NCI-H1105 treated with DMSO at 0.1 percent for 48 hours (cell line): Measurements from ENCODE around the gene TSPEAR.

Source experiments
- DNase-seq: peaks from one replicate; lab custom pipeline; 2025; lab: John Stamatoyannopoulos, UW

Gene TSPEAR

DNA sequence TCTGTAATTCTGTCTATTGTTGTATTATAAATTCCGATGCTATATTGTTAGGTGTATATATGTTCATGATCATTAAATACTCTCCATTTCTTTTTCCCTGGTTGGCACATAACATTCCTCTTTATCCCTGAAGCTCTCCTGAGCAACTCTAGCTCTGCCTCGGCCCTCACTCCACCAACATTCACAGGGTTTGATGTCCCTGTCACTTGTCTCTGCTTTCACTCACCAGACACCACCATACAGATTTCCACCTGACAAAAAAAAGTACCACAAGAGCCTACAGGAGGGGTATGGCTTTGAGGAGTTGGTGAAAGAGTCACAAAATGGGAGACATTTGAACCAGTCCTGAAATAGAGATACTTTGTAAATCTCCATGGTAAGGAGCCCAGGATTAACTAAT lies 8.8 kb upstream of the TSPEAR start:
- DNase-seq = no peak

DNA sequence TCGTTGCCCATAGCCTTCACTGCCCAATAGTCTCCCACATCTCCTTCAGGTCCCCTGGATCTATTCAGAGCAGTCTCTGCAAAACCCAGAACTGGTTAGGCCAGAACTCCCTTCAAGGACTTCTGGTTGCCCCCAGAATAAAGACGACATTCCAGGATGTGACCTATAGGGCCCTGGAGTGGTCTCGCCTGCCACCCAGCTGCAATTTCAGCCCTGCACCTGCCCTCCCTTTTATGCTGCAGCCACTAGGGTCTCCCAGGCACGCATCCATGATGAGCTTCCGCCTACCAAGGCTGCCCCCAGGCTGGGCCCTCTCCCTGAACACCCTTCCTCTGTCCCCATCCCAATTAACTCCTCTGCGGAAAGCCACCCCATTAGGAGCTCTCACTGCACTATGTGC lies 7.2 kb upstream of the TSPEAR start:
- DNase-seq = no peak

DNA sequence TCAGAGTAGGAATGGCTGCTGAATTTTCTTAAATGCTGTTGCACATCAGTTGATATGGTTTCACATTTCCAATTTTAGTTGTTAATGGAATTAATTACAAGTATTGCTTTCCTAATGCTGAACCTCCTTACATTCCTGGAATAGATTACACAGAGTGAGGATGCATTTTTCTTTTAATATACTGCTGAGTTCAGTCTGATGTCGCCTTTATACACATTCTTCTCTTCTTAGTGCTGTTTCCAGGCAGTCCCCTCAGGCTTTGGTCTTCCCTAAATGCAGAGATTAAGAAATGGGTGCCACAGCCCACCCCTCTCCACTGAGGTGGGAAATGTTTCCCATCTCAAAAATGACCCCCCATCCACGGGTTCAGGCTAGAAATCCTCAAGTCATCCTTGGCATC lies 6.7 kb upstream of the TSPEAR start:
- no peak for DNase-seq

DNA sequence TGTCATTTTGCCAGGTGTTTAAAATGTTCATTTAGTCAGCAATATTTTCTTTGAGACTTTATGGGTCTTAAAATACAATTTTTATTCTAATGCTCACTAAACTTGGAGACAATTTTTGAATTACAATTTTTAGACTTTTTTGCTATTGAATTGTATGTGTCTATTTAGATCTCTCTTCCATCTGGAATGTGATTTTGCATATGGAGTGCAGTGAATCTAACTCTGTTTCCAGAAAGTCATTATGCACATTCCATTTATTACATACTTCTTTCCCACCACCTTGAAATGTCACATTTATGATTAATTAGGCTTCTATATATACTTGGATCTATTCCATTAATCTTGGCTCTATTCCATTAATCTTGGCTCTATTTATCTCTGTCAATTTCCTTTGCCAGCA lies 5.6 kb upstream of the TSPEAR start:
- DNase-seq = no peak

DNA sequence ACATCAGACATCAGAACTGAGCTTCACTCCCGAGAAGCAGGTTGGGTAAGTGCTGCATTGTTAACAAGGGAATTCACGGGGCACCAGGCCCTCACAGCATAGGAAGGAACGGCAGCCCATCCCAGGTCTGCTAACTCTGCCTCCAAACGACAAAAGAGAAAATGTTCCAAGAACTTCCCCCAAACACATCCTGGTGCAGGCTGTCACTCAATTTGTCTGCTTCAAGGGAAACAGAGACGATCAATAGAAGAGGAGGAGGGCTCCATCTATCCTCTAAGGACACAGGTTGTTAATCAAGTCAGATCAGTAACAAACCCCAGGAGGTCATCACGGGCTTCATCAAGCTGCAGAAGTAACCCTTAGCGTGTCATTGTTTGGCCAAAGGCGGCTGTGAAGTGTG lies 3.5 kb upstream of the TSPEAR start:
- DNase-seq = no peak

DNA sequence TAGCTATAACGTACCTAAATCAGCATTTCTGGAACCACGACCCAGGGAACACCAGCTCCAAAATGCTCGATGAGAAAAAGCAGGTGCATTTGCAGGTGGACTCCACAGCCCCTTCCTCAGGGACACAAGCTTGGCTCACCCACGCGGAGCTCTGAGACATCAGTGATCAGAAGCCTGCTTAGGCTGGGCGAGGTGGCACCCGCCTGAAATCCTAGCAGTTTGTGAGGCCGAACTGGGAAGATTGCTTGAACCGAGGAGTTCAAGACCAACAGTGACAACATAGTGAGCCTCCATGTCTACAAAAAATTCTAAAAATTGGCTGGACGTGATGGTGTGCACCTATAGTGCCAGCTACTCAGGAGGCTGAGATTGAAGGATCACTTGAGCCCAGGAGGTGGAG lies 2.5 kb upstream of the TSPEAR start:
- no peak for DNase-seq

DNA sequence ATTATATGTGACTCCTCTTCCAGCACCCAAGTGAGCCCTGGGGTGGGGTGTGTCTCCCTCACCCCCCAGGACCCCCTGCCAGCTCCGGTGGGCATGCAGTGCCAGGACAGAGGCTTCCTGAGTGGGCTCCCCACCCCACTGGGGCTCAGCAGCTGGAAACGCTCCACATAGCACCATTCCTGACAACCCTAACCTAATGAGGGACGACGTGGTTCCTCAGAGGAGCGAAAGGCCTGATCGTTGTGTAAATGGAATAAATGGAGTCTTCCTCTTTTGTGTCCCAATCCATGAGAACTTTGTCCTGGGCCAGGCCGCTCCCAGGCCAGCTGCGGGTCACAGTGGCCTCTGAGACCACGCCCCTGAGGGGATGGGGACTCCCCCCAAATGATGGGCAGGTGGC lies 1.8 kb upstream of the TSPEAR start:
- DNase-seq = no peak

DNA sequence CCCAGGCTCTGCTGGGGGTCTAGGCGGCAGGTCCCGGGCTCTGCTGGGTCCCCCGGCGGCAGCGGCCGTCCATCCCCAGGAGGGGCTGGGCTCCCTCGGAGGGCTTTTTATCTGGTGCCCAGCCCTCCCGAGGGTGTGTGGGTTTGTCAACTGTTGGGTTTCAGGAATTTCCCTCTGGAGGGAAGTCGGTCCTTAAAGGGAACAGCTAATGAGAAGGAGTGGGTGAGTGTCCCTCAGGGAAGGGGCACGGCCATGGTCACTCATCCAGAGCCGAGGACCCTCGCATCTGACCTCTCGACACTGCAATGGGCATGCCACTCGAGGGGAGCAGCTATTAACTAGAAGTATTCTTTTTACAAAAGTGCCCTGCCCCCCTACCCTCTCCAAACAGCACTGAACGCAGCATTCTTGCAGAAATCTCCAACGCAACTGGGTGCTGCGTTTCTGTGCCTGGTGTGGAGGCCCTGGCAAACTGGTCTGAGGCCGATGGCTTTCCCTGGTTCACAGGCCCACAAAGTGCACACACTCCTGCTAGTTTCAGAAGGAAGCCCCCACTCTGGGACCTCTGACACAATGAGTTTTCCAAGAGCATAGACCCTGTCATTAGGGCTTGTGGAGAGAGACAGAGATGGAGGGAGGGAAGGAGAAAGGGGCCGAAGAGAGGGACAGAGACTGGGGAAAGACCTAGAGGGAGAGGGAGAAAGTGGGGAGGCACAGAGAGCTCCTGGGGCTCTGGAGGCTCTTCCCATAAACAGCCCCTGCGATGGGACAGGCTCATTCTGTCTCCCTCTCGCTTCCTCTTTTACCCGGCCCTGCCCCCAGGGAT lies 1.0 kb upstream of the TSPEAR start:
- DNase-seq = no peak

DNA sequence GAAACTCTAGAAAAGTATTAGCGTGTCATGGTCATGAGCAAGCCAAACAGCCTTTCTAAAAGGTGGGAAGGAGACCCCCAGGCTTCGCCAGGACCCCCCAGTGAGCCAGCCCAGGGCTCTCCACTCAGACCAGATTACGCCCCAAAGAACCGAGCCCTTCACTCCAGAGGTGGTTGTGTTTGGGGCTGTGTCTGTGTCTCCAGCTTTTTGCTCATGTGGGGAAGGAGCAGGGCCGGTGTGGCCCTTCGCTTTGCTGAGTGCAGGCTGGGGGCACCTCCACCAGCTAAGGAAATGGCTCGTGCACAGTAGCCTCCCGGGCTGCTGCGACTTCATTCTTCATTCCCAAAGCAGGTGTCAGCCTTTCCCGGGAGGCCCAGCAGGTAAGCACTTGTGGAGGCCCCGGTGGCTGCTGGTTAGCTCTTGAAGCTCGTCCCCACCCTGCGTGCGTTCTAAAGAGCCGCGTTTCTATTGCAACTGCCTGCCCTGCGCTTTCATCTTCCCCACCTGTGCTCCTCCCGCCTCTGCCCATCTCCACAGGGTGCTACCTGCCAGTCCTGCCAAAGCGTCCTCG lies 531 bp downstream of the TSPEAR start:
- peak; percentile 93 for DNase-seq

DNA sequence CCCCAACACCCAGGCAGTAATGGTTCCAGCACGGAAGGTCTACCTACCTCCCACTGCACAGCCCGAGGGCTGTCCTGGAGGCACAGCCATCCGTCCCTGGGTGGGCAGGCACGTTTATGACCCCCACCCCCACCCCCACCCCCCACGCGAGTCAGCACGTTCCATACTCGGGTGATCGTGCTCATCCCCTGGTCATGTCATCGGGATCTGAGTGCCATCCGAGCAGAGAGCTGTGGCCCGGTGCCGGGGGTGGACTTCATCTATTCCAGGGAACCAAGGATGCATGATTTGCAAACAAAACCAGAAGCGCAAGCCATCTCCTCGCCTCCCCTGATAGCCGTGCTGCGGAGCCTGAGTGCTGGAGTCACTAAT lies 1.1 kb downstream of the TSPEAR start:
- DNase-seq = peak; percentile 40

DNA sequence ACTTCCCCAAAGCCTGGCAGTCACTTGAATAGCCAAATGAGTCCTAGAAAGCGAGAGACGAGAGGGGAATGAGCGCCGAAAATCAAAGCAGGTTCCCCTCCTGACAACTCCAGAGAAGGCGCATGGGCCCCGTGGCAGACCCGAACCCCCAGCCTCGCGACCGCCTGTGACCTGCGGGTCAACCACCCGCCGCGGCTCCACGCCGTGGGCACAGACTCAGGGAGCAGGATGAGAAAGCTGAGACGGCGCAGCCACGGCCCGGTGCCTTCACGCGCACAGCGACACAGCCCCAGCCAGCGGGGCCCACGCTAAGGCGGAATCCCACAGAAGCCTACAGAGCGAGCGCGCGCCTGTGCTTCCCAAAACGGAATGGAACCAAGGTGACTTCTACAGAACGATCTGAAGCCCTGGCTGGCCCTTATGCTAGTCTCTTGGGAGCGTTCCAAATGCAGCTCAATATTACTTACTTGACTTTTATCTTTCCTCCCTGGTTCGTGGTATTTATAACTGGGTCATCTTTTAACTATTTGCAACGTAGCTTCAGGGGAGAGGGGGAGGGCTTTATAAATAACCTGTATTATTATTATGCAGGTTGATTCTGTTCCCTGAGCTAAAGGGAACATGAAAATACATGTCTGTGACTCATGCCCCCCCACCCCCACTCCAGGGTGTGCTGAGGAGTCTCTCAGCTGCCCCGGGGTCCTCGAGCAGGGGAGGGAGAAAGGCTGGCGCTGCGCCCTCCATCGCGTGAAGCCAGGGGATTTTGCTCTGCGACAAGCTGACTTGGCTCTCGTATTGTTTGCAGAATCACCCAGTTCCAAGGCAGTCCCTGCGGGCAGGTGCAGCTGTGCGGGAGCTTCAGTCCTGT lies 1.7 kb downstream of the TSPEAR start:
- peak; percentile 90 for DNase-seq

DNA sequence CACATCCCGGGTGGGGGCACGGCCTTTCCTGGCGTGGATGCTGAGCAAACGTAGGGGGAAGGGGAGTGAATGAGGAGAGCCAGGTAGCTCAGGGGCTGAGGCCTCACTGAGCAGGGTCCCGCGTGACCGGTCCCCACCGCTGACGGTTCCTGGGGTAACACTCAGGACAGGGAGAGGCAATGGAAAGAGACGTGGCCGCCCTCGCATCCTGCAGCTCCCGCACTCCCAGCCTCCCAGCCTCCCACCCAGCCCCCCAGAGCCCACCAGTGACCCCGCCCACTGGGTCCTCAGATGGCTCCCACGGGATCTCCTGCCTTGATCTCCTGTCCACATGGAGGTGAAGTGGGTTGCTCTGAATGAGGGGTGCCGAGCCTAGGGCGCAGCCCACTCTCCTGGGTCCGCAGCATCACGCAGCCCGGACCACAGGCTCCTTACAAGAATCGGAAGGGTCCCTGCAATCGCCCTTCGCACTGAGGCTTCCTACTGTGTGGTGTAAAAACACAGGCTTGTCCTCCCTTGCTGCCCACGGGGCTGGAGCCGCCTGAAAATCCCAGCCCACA lies 2.4 kb downstream of the TSPEAR start:
- no peak for DNase-seq

DNA sequence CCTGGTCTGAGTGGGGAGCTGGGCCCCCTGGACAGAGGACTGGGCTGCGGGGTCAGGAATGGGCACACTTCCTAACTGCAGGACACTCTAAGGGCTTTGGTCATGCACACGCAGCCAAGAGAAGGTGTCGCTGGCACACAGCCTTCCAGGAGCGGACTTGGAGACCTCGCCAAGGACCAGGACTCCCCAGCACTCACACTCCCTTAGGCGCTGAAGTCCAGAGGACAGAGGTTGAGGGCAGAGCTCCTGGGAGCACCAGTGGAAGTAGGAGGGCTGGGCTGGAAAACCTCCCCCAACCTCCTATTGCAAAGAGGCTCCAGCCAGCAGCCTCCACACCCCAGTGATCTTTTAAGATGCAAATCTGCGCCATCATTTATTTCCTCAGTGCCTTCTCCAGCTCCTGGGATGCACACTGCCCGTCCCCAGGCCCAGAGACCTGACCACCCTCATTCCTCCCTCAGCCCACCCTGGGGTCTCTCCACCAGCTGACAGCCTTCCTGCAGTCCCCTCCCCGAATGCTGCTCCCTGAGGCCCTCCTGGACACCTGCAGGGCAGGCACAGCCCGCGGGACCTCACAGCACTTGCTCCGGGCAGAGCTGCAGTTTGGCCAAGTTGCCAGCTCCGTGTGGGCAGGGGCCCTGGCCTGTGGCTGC lies 3.0 kb downstream of the TSPEAR start:
- DNase-seq = no peak

DNA sequence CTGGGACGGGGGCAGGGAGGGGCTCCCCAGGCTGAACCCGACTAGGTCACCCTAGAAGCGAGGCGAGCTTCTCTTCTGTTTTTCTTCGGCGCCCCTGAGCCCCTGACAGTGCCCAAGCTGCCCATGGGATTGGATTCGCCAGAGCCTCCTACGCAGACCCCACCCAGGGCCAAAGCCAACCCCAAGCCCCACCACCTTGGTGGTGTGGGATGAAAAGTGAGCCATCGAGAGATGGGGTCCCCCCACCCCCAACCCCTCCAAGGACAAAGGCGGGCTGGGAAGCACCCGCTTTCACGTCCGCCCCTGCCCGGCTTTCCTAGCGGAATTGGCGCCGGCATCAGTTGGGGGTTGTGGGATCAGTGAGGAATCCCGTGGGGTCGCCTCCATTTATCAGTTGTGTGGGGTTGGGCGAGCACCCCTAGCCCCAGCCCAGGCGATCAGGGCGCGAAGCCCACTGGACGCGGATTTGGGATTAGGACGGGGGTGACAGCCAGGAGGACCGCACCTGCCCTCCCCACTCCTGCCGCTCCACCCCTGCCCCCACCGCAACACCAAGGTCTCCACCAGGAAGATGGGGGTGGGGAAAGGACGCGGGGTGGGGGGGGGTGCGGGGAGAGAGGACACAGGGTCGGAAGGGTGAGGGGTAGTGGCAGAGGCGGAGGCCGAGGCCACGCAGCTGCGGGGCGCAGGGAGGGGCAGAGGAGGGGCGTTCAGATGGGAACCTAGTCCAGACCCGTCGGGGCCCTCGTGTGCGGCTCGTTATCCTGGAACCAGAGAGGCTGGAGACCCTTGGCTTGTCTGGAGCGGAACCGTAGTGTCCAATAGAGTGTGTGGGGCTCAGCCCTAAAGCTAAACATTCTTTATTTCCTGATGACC lies 4.4 kb downstream of the TSPEAR start:
- no peak for DNase-seq

DNA sequence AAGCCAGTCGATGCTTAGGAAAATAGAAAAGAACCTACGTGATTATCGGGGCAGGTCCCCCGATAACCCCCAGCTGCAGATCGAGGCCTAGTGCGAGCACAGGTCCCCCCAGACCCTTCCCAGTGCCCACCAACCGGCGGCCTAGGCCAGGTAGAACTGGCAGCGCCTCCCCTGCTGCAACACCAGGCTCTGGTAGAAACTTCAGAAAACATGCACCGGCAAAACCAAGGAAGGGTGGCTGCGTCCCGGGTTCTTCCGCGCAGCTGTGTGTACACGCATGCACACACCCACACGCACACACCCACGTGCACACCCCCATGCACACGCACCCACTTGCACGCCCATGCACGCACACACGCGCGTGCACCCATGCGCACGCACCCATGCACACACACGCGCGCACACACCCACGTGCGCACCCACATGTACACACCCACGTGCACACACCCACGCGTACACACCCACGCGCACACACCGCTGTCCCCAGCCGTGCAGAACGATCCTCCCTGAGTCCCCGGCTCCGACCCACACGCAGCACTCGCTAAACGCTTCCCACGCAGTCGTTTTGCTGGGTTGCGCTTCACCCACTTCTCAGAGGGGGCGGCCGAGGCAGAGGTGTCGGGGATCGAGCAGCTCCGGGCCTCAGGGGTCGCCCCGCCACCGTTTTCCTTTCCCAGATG lies 5.2 kb downstream of the TSPEAR start:
- no peak for DNase-seq

DNA sequence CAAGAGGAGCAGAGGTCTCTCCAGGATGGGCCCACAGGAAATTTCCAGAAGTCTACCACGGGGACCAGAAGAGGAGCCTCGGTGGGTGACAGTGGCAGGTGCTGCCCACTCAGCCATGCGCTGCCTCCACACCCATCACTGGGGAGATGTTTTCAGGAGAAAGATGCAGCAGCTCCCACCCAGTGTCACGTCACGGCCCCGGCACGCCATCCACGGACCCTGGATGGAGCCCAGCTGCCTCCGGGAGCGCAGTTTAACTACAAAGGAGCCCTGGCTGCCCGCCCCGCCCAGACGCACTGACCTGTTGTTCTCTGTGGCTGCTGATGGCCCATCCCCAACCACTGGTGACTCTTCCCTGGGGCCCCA lies 6.8 kb downstream of the TSPEAR start:
- DNase-seq = no peak

DNA sequence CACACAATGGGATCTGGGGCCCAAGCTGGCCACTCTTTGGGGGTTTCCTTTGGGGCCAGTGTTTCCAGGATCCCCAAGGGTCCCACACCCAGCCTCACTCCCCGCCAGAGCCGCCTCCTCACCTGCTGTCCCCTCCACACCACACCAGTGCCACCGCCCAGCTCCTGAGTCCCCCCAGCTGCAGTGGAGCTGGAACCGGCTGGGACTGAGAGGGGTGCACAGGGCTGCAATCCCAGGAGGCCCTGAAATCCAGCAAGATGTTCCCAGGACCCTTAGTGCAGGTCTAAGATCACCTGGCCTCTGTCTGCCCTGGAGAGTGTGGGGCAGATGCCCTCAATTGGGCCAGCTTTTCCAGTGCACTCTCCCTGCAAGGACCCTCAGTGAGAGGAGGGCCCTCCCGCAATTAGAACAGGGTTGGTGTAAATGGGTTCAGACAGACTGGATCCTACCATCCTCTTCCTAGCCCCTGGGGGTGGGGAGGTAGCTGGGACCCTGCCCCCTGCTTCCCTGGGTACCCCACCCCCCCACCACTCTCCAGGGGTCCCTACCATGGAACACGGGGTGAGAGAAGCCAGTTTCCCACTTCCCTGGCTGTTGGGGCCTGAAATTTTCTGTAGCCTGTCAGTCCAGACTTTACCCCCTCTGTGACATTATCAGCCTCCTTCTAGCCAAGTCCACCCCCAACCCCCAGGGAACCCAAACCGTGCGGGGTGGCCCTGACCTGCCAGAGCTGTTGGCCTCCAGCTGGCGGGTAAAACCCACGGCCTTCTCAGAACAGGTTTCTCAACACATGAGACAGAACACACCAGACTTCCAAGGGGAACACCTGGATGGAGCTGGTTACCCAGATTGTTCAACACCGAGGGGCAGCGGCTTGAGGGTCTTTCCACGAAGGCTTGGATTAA lies 7.4 kb downstream of the TSPEAR start:
- DNase-seq = no peak

DNA sequence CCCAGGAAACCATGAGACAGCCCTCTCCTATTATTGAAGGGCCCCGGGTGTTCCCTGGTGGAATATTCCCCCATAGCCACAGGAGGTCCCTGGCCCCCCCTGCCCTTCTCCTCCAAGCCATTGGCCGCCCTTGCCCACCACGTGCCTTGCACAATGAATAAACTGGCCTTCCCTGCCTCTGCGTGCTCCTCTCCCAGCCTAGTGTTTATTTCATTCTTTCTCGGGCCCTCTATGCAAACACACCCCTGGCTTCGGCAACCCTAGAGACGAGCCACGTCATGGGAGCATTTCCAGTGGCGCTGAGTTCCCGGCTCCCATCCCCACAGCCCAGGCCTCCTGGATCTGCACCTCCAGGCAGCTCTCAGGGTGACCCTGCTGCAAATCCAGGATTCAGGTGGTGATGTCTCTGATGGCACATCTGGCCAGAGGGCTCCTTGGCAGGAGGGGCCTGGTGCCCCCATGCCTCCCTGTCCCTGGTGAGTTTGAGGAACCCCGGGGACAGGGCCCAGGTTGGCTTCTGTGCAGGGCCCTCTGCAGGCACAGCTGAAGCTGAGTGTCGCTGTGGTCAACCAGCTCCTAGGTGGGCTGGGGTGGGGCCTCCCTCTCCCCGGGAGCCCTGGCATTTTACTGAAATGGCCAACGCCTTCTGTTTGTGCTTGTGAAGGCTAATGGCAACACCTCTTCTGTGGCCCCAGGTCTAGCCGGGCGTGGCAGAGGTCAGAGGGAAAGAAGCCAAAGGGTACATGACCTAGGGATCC lies 8.2 kb downstream of the TSPEAR start:
- no peak for DNase-seq
